ENCODE measurements around the gene TAS2R41. TPM values are rescaled to one million over a fixed set of nuclear protein-coding genes. Genes with fewer than 3 reads are reported as not detected.

The TAS2R41 gene
- total RNA-seq, 4 donors from 2014 or later, result not detected

GRCh38 chr7:143499743-143500348 is 22.2 kb downstream of the TAS2R41 start:
- H3K4me3 ChIP-seq, result no peak overlapping the region
- DNase-seq, result no peak
- H3K27ac ChIP-seq, result peak overlapping the region in 2 of 4 donors; percentile 31 to 44
- H3K4me1 ChIP-seq, result no peaks in the 10 kb centered on the region
- no peaks in the 10 kb centered on the region for H3K36me3 ChIP-seq
- no peak for TF ChIP-seq POLR2A (IDR thresholded peaks at IDR 0.05)
- TF ChIP-seq CTCF (IDR thresholded peaks at IDR 0.05), result no peak
- no peaks in the 10 kb centered on the region for H3K9me3 ChIP-seq
- H3K27me3 ChIP-seq, result no peaks in the 10 kb centered on the region

- DNase-seq, result no peak
- Histone ChIP-seq H3K27me3 (no peaks in the 10 kb centered on the region), H3K4me1 (no peaks in the 10 kb centered on the region), H3K9me3 (no peaks in the 10 kb centered on the region), H3K4me3 (no peak overlapping the region), H3K27ac (no peak overlapping the region), H3K36me3 (no peaks in the 10 kb centered on the region)
- TF ChIP-seq CTCF (IDR thresholded peaks at IDR 0.05) (no peak), POLR2A (IDR thresholded peaks at IDR 0.05) (no peak)
These were observed 25.6 kb downstream of the TAS2R41 start for GRCh38 chr7:143503261-143503660.

- no peaks in the 10 kb centered on the region for H3K36me3 ChIP-seq
- no peak for DNase-seq
- TF ChIP-seq POLR2A (IDR thresholded peaks at IDR 0.05) (no peak), CTCF (IDR thresholded peaks at IDR 0.05) (no peak)
- no peak overlapping the region for H3K27ac ChIP-seq
- no peak overlapping the region for H3K4me3 ChIP-seq
- no peaks in the 10 kb centered on the region for H3K4me1 ChIP-seq
- no peaks in the 10 kb centered on the region for H3K9me3 ChIP-seq
- no peaks in the 10 kb centered on the region for H3K27me3 ChIP-seq
These were observed 26.7 kb downstream of the TAS2R41 start for GRCh38 chr7:143504215-143504936.

GRCh38 chr7:143504937-143505297 is 27.2 kb downstream of the TAS2R41 start:
- no peak for TF ChIP-seq POLR2A (IDR thresholded peaks at IDR 0.05)
- TF ChIP-seq CTCF (IDR thresholded peaks at IDR 0.05), result peak in 2 of 6 experiments; percentile 6 to 17
- no peaks in the 10 kb centered on the region for H3K27me3 ChIP-seq

GRCh38 chr7:143505838-143506237 is 28.2 kb downstream of the TAS2R41 start:
- H3K27me3 ChIP-seq, result no peaks in the 10 kb centered on the region
- no peaks in the 10 kb centered on the region for H3K36me3 ChIP-seq
- no peak overlapping the region for H3K27ac ChIP-seq
- no peaks in the 10 kb centered on the region for H3K9me3 ChIP-seq
- no peaks in the 10 kb centered on the region for H3K4me1 ChIP-seq
- TF ChIP-seq CTCF (IDR thresholded peaks at IDR 0.05), result no peak
- no peak for TF ChIP-seq POLR2A (IDR thresholded peaks at IDR 0.05)
- H3K4me3 ChIP-seq, result no peak overlapping the region
- DNase-seq, result no peak

More at GRCh38 chr7:143504937-143505297, 27.2 kb downstream of the TAS2R41 start:
- Histone ChIP-seq H3K4me1 (no peaks in the 10 kb centered on the region), H3K9me3 (no peaks in the 10 kb centered on the region), H3K4me3 (no peak overlapping the region), H3K27ac (no peak overlapping the region), H3K36me3 (no peaks in the 10 kb centered on the region)
- no peak for DNase-seq
